Sigmoid colon (tissue), 7 donors: Measurements from ENCODE around the gene HILPDA. TPM values are rescaled to one million over a fixed set of nuclear protein-coding genes. Genes with fewer than 3 reads are reported as not detected.

ENCODE experiments used
- DNase-seq: peaks from one replicate; pipeline ENCODE4 v3.0.0-alpha.2; 2019
- H3K27ac ChIP-seq, 4 donors: fragments of 200-600 bp; sonication (generic); one replicate each; pipeline ENCODE4 v1.5.1; 2016 to 2019; ENCODE audit warnings: mild to moderate bottlenecking in 1 of 4
- H3K27me3 ChIP-seq, 3 donors: fragments of 200-600 bp; sonication (generic); one replicate each; pipeline ENCODE4 v1.5.1; 2019; ENCODE audit warnings: mild to moderate bottlenecking in 1 of 3
- H3K36me3 ChIP-seq, 4 donors: fragments of 200-600 bp; sonication (generic); one replicate each; pipeline ENCODE4 v1.5.1; 2016 to 2019
- H3K4me1 ChIP-seq, 4 donors: fragments of 200-600 bp; sonication (generic); one replicate each; pipeline ENCODE4 v1.5.1; 2017 to 2019
- H3K4me3 ChIP-seq, 4 donors: fragments of 200-600 bp; sonication (generic); one replicate each; pipeline ENCODE4 v1.5.1; 2017 to 2019; ENCODE audit warnings: mild to moderate bottlenecking in 2 of 4, moderate library complexity in 1 of 4
- H3K9me3 ChIP-seq, 4 donors: fragments of 200-600 bp in 3 of 4; sonication (generic) in 3 of 4; one replicate each; pipeline versions ENCODE4 v1.5.1 to v1.6.1; 2013 to 2019
- CTCF ChIP-seq, 4 experiments: fragments of 450-650 bp in 3 of 4; fragments of 200-600 bp in 1 of 4; IDR thresholded peaks; one replicate each; pipeline ENCODE4 v1.5.1; 2016 to 2019; ENCODE audit warnings: antibody characterized with exemption in 4 of 4, mild to moderate bottlenecking in 3 of 4, moderate library complexity in 2 of 4
- EP300 ChIP-seq, 4 donors: sonication (generic); formaldehyde crosslinking; IDR thresholded peaks; one replicate each; pipeline ENCODE4 v1.6.1; 2017; ENCODE audit warnings: antibody characterized with exemption in 4 of 4
- POLR2A ChIP-seq, 2 donors: fragments of 450-650 bp; IDR thresholded peaks; one replicate each; pipeline ENCODE4 v1.6.1; 2016; ENCODE audit warnings: antibody characterized with exemption in 2 of 2, mild to moderate bottlenecking in 2 of 2, moderate library complexity in 2 of 2
- POLR2AphosphoS5 ChIP-seq, 4 donors: sonication (generic); formaldehyde crosslinking; IDR thresholded peaks; one replicate each; pipeline ENCODE4 v1.6.1; 2017; ENCODE audit warnings: antibody characterized with exemption in 4 of 4
- WGBS, 2 donors: extraction: QIAGEN DNeasy Blood & Tissue Kit; methylation state at CpG; one replicate each; pipeline ENCODE4 v1.1.7; 2013; 5-methylcytosine and 5-hydroxymethylcytosine counted together
- intact Hi-C: fragments of 100-400 bp; cut with DNase I; formaldehyde crosslinking; loops from one replicate; pipeline ENCODE4 v1.15.1; 2023
- polyA plus RNA-seq, 3 donors: library from polyadenylated mRNA; stranded (reverse); fragments of 200-250 nt; gene quantifications; one replicate each; pipeline ENCODE4 v1.2.3, GENCODE V29; 2013
- total RNA-seq, 4 donors: library from RNA; depleted of rRNA; stranded (reverse); fragments of >200 nt; gene quantifications; one replicate each; pipeline ENCODE4 v1.1.0, GENCODE V29; 2016
- donor health status: healthy with polysubstance abuse.
- donor health status: Bipolar disorder and iron deficiency.
- donor health status: healthy.

HILPDA gene
- total and polyA plus RNA-seq, 7 donors = 3.6 to 12.8 (median 10.9) TPM

- intact Hi-C loops = no loop called here
- Histone ChIP-seq H3K27me3 (no peaks in the 10 kb centered on the region), H3K36me3 (no peaks in the 10 kb centered on the region), H3K4me1 (peaks cover 0 to 20% (median 19%) of the 10 kb centered on the region in 4 donors), H3K27ac (peak overlapping the region in 1 of 4 donors; percentile 21), H3K4me3 (no peak overlapping the region), H3K9me3 (no peaks in the 10 kb centered on the region)
- DNase-seq = no peak
- TF ChIP-seq POLR2A (IDR thresholded peaks at IDR 0.05) (no peak), POLR2AphosphoS5 (IDR thresholded peaks at IDR 0.05) (no peak), CTCF (IDR thresholded peaks at IDR 0.05) (no peak), EP300 (IDR thresholded peaks at IDR 0.05) (no peak)
- WGBS, 2 donors = 94% methylated on average over 5 of the region's 5 CpGs
Observed at GRCh38 chr7:128450913-128451312, 4.8 kb upstream of the HILPDA start.

GRCh38 chr7:128452552-128452951 is 3.1 kb upstream of the HILPDA start:
- DNase-seq = no peak
- TF ChIP-seq POLR2AphosphoS5 (IDR thresholded peaks at IDR 0.05) (no peak), EP300 (IDR thresholded peaks at IDR 0.05) (no peak), CTCF (IDR thresholded peaks at IDR 0.05) (no peak), POLR2A (IDR thresholded peaks at IDR 0.05) (no peak)
- intact Hi-C loops = no loop called here
- no peaks in the 10 kb centered on the region for H3K36me3 ChIP-seq
- H3K27me3 ChIP-seq = no peaks in the 10 kb centered on the region
- H3K27ac ChIP-seq = peak overlapping the region in 1 of 4 donors; percentile 91
- no peak overlapping the region for H3K4me3 ChIP-seq
- 82 to 84% methylated on average over 1 of the region's 1 CpG for WGBS, 2 donors
- peaks cover 0 to 37% (median 33%) of the 10 kb centered on the region in 4 donors for H3K4me1 ChIP-seq
- H3K9me3 ChIP-seq = no peaks in the 10 kb centered on the region

- peak overlapping the region; percentile 87 to 94 (median 91) for H3K27ac ChIP-seq
- H3K4me3 ChIP-seq = peak overlapping the region in 3 of 4 donors; percentile 1 to 91 (median 64)
- H3K27me3 ChIP-seq = no peaks in the 10 kb centered on the region
- 67 to 77% methylated on average over 23 of the region's 23 CpGs for WGBS, 2 donors
- intact Hi-C loops = no loop called here
- peaks cover 0 to 44% (median 36%) of the 10 kb centered on the region in 4 donors for H3K4me1 ChIP-seq
- no peaks in the 10 kb centered on the region for H3K36me3 ChIP-seq
- no peaks in the 10 kb centered on the region for H3K9me3 ChIP-seq
- peak; percentile 97 for DNase-seq
- no peak for TF ChIP-seq CTCF (IDR thresholded peaks at IDR 0.05)
- TF ChIP-seq POLR2A (IDR thresholded peaks at IDR 0.05) = peak in 1 of 2 donors; percentile 24
- peak in 3 of 4 donors; percentile 51 to 89 (median 78) for TF ChIP-seq EP300 (IDR thresholded peaks at IDR 0.05)
- TF ChIP-seq POLR2AphosphoS5 (IDR thresholded peaks at IDR 0.05) = peak; percentile 50 to 92 (median 71)
Observed at GRCh38 chr7:128453836-128454804, 1.6 kb upstream of the HILPDA start.

GRCh38 chr7:128454808-128455542 is 703 bp upstream of the HILPDA start:
- H3K4me3 ChIP-seq = peak overlapping the region; percentile 17 to 92 (median 78)
- no peak for TF ChIP-seq POLR2AphosphoS5 (IDR thresholded peaks at IDR 0.05)
- peak in 1 of 4 experiments; percentile 36 for TF ChIP-seq CTCF (IDR thresholded peaks at IDR 0.05)
- no peaks in the 10 kb centered on the region for H3K36me3 ChIP-seq
- WGBS, 2 donors = 53 to 56% methylated on average over 25 of the region's 25 CpGs
- H3K27ac ChIP-seq = peak overlapping the region; percentile 87 to 94 (median 91)
- no peaks in the 10 kb centered on the region for H3K9me3 ChIP-seq
- intact Hi-C loops = no loop called here
- DNase-seq = no peak
- no peaks in the 10 kb centered on the region for H3K27me3 ChIP-seq
- H3K4me1 ChIP-seq = peaks cover 0 to 45% (median 39%) of the 10 kb centered on the region in 4 donors
